Esophagus (tissue), 2 donors: ENCODE results near the gene FASTKD1. TPM values are rescaled to one million over a fixed set of nuclear protein-coding genes. Genes with fewer than 3 reads are reported as not detected.
"Not testable (repeated sequence)": the region's sequence is repeated elsewhere in the genome, so short reads cannot be mapped to it uniquely, and the experiment has no call there.

Source experiments
- H3K27ac ChIP-seq, 2 donors: one replicate each; pipeline ENCODE4 v1.5.1; 2013; ENCODE audit warnings: low read depth in 2 of 2, mild to moderate bottlenecking in 2 of 2, inconsistent platforms in 1 of 2, low read length in 1 of 2, moderate library complexity in 1 of 2
- H3K27me3 ChIP-seq, 2 donors: one replicate each; pipeline ENCODE4 v1.6.1; 2013; ENCODE audit warnings: low read length in 2 of 2, control low read depth in 1 of 2, mild to moderate bottlenecking in 1 of 2; ENCODE audit not compliant: insufficient read depth in 2 of 2, control insufficient read depth in 1 of 2
- H3K36me3 ChIP-seq, 2 donors: one replicate each; pipeline ENCODE4 v1.6.1; 2013; ENCODE audit warnings: low read length in 1 of 2; ENCODE audit not compliant: control insufficient read depth in 2 of 2, insufficient read depth in 2 of 2
- H3K4me1 ChIP-seq, 2 donors: one replicate each; pipeline ENCODE4 v1.6.1; 2013; ENCODE audit warnings: low read length in 1 of 2; ENCODE audit not compliant: control insufficient read depth in 2 of 2, insufficient read depth in 2 of 2
- H3K4me3 ChIP-seq, 2 donors: one replicate each; pipeline ENCODE4 v1.5.1; 2013; ENCODE audit warnings: low read length in 2 of 2, mild to moderate bottlenecking in 2 of 2, low read depth in 1 of 2, moderate library complexity in 1 of 2
- H3K9me3 ChIP-seq, 2 donors: one replicate each; pipeline ENCODE4 v1.6.1; 2013; ENCODE audit warnings: mild to moderate bottlenecking in 2 of 2, low read depth in 1 of 2, low read length in 1 of 2, moderate library complexity in 1 of 2; ENCODE audit not compliant: control insufficient read depth in 2 of 2, insufficient read depth in 1 of 2
- WGBS, 2 donors: extraction: QIAGEN DNeasy Blood & Tissue Kit; methylation state at CpG; one replicate each; pipeline ENCODE4 v1.1.7; 2013; 5-methylcytosine and 5-hydroxymethylcytosine counted together
- polyA plus RNA-seq, 2 donors: library from polyadenylated mRNA; stranded (reverse); fragments of 200-250 nt; gene quantifications; one replicate each; pipeline ENCODE4 v1.2.3, GENCODE V29; 2013
- donor health status: healthy with polysubstance abuse.
- donor health status: Bipolar disorder and iron deficiency.

Gene FASTKD1
- polyA plus RNA-seq, 2 donors: 14.2 to 58.5 TPM

DNA sequence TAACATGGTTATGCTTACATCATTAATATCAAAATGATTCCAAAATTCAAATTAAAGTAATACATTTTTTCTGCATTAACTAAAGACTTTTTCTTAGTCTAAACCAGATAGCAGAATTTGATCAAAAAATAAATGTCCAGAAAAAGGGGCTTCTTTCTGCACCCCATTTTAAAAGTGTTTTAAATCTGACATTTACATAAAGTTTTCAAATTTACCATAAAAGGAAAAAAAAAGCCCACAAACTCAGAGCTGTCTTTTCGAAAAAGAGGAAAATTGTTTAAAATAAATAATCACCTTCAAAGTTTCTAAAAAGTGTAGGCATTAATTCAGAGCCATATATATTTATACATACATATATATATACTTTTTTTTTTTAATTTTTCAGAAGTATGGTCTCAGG lies 1.5 kb downstream of the FASTKD1 start:
- Histone ChIP-seq H3K4me3 (no peak overlapping the region), H3K36me3 (no peaks in the 10 kb centered on the region), H3K27ac (no peak overlapping the region), H3K4me1 (no peaks in the 10 kb centered on the region), H3K9me3 (no peaks in the 10 kb centered on the region), H3K27me3 (no peaks in the 10 kb centered on the region)
- 73 to 79% methylated on average over 1 of the region's 1 CpG for whole genome bisulfite sequencing, 2 donors

DNA sequence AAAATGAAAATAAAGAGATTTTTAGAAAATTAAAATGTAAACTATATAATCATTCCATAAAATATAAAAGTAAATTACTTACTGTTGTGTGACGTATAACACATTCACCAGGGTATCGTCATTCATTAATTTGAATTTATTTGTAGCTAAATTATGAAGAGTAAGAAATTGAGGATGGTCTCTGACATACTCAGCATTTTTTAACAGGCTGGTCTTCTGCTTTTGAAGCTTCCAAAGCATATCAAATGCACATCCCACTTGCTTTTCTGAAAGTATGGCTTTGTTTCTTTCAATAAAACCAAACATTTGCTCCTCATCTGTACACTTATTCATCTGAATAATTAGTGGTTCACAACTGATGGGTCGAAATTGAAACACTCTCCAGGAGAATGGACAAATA lies 2.1 kb downstream of the FASTKD1 start:
- Histone ChIP-seq H3K9me3 (no peaks in the 10 kb centered on the region), H3K27ac (no peak overlapping the region), H3K4me1 (no peaks in the 10 kb centered on the region), H3K36me3 (no peaks in the 10 kb centered on the region), H3K27me3 (no peaks in the 10 kb centered on the region), H3K4me3 (no peak overlapping the region)
- 87 to 94% methylated on average over 3 of the region's 3 CpGs for WGBS, 2 donors

DNA sequence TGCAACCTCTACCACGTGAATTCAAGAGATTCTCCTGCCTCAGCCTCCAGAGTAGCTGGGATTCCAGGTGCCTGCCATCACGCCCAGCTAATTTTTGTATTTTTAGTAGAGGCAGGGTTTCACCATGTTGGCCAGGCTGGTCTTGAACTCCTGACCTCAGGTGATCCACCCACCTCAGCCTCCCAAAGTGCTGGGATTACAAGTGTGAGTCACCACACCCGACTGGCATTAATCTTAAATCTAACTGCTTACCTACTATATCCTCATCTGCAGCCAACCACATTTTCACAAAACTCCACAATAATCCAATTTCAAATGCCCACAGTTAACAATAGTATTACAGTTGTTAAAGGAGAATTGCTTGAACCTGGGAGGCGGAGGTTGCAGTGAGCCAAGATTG lies 2.9 kb downstream of the FASTKD1 start:
- not testable (repeated sequence) for H3K27me3 ChIP-seq, H3K4me1 ChIP-seq, H3K9me3 ChIP-seq, H3K36me3 ChIP-seq, H3K27ac ChIP-seq, H3K4me3 ChIP-seq
- WGBS, 2 donors: 80 to 86% methylated on average over 4 of the region's 4 CpGs

DNA sequence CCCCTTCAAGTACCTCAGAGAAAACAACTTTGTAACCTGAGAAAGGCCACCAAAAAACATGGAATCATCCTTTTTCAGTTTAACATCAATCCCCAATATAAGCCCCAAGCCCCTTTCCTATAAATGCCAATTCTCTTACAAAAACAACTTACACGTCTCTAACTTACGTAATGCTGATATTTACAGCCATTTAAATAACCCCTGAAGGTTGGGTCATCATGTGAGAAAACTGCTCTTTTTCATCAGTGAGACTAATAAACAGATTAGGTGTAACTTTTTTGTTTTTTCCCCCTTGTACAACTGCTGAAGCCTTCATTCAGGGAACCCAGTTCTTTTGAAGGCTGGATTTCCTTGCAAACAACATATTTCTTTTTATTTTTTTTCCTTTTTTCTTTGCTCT lies 3.7 kb downstream of the FASTKD1 start:
- Histone ChIP-seq H3K27me3 (no peaks in the 10 kb centered on the region), H3K27ac (no peak overlapping the region), H3K36me3 (no peaks in the 10 kb centered on the region), H3K4me3 (no peak overlapping the region), H3K9me3 (no peaks in the 10 kb centered on the region), H3K4me1 (no peaks in the 10 kb centered on the region)
- 88 to 92% methylated on average over 2 of the region's 2 CpGs for WGBS, 2 donors

DNA sequence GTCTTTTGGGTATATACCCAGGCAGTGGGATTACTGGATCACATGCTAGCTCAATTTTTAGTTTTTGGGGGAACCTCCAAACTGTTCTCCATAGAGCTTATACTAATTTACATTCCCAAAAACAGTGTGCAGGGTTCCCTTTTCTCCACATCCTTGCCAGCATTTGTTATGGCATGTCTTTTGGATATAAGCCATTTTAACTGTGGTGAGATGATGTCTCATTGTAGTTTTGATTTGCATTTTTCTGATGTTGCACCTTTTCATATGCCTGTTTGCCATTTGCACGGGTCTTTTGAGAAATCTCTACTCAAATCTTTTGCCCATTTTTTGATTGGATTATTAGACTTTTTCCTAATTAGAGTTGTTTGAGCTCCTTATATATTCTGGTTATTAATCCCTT lies 8.0 kb downstream of the FASTKD1 start:
- Histone ChIP-seq H3K9me3 (no peaks in the 10 kb centered on the region), H3K27ac (no peak overlapping the region), H3K27me3 (no peaks in the 10 kb centered on the region), H3K4me3 (no peak overlapping the region), H3K36me3 (no peaks in the 10 kb centered on the region), H3K4me1 (no peaks in the 10 kb centered on the region)
- WGBS, 2 donors: 20 to 72% methylated on average over 1 of the region's 1 CpG

DNA sequence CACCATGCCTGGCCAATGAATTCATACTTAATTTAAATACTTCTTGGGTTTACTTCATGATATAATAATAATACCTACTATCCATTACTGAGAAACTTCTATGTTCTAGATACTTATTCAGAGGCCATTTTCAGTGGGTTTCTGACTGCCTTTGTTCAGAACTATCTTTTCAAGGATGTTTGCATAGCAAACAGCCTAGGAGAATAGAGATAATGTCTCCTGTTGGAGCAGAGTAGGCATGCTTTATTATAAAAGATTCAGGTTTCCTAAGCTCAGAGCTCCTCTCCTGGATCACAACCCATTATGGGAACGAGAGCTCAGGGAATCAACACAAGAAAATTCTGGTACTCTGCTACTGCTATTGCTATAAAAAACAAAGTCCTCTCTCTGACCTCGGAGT lies 11.1 kb downstream of the FASTKD1 start:
- Histone ChIP-seq H3K36me3 (no peaks in the 10 kb centered on the region), H3K9me3 (no peaks in the 10 kb centered on the region)
- 73 to 90% methylated on average over 2 of the region's 2 CpGs for WGBS, 2 donors

DNA sequence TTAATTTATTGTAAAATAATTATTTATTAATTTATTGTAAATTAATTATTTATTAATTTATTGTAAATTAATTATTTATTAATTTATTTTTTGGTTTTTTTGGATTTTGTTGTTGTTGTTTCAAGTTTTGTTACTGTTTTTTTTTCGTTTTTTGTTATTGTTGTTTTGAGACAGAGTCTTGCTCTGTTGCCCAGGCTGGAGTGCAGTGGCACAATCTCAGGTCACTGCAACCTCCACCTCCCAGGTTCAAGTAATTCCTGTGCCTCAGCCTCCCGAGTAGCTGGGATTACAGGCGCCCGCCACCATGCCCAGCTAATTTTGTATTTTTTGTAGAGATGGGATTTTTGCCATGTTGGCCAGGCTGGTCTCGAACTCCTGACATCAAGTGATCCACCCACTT lies 11.6 kb downstream of the FASTKD1 start:
- 94 to 98% methylated on average over 5 of the region's 5 CpGs for WGBS, 2 donors
- not testable (repeated sequence) for H3K27ac ChIP-seq, H3K9me3 ChIP-seq, H3K27me3 ChIP-seq, H3K4me3 ChIP-seq, H3K36me3 ChIP-seq, H3K4me1 ChIP-seq

More for the DNA sequence above, 11.1 kb downstream of the FASTKD1 start:
- no peak overlapping the region for H3K4me3 ChIP-seq
- no peaks in the 10 kb centered on the region for H3K4me1 ChIP-seq
- no peaks in the 10 kb centered on the region for H3K27me3 ChIP-seq
- H3K27ac ChIP-seq: no peak overlapping the region

DNA sequence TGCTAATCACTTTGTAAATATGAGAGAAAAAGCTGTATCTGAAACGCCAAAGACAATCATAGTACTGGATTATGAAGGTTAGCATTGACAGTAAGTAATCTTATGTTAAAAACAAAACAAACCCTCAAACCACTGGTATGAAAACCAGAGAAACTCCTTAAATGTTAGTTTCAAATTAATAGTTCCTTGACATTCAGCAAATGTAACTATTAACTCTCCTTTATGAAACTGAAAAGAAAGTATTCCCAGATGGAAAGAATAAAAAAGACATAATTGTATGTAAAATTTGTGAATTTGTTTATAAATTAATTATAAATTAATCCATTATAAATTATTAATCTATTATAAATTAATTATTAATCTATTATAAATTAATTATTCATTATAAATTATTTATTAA lies 12.3 kb downstream of the FASTKD1 start:
- no peaks in the 10 kb centered on the region for H3K9me3 ChIP-seq
- H3K27me3 ChIP-seq: no peaks in the 10 kb centered on the region
- H3K27ac ChIP-seq: no peak overlapping the region
- H3K4me1 ChIP-seq: no peaks in the 10 kb centered on the region
- WGBS, 2 donors: 93 to 94% methylated on average over 1 of the region's 1 CpG
- H3K36me3 ChIP-seq: no peaks in the 10 kb centered on the region
- H3K4me3 ChIP-seq: no peak overlapping the region

DNA sequence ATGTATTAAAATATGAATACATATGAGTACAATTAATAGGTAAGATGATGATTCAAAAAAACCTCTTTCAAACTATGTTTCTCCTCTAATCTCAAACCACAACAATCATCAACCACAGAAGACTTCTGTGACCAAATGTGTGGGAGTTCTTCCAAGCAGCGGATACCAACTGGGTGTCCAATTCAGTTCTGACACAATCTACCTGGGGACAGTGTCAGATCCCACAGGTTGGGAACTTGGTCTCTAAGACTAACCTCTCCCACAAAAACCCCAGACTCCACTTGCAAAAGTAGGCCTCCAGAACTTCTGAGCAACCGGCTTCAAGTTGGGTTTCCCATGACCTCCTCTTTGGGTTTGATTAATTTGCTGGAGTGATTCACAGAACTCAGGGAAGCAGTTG lies 26.9 kb downstream of the FASTKD1 start:
- Histone ChIP-seq H3K9me3 (no peaks in the 10 kb centered on the region), H3K27ac (no peak overlapping the region), H3K4me1 (no peaks in the 10 kb centered on the region), H3K4me3 (no peak overlapping the region), H3K36me3 (peaks cover 0 to 5% of the 10 kb centered on the region in 2 donors), H3K27me3 (no peaks in the 10 kb centered on the region)
- 92 to 94% methylated on average over 2 of the region's 2 CpGs for WGBS, 2 donors

DNA sequence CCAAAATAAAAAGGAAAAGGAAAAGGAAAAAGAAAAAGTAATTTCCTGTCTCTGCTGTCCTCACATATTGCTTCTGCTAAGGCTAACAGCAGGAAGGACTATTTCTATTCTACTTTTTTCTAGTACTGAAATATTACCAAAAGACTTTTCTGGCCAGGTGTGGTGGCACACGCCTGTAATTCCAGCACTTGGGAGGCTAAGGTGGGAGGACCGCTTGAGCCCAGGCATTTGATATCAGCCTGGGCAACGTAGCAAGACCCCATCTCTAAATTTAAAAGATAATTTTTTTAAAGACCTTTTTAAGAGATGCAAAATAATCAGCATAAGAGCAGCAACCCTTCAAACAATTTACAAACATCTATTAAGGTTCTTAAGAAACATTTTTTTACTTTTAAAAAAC lies 31.2 kb downstream of the FASTKD1 start:
- no peaks in the 10 kb centered on the region for H3K9me3 ChIP-seq
- H3K27ac ChIP-seq: no peak overlapping the region
- peaks cover 0 to 5% of the 10 kb centered on the region in 2 donors for H3K36me3 ChIP-seq
- H3K4me3 ChIP-seq: no peak overlapping the region
- WGBS, 2 donors: 95 to 96% methylated on average over 3 of the region's 3 CpGs
- no peaks in the 10 kb centered on the region for H3K27me3 ChIP-seq
- H3K4me1 ChIP-seq: no peaks in the 10 kb centered on the region
